DND-41 (cell line): ENCODE measurements around the gene MEG3.

Experiments used
- ATAC-seq: fragments of 200-7000 bp; cut with Tn5 transposase; 3 replicates; pipeline ENCODE4 v1.9.1; 2021; ENCODE audit warnings: low read depth; ENCODE audit not compliant: insufficient read depth
- DNase-seq: peaks from one replicate; pipeline ENCODE4 v3.0.0-alpha.2; 2020
- H2AFZ ChIP-seq: 2 replicates; pipeline ENCODE4 v1.6.0; 2012; ENCODE audit warnings: low read depth, low read length
- H3K27ac ChIP-seq: 2 replicates; pipeline ENCODE4 v1.5.1; 2012; ENCODE audit warnings: low read length, inconsistent platforms
- H3K27me3 ChIP-seq: fragments of 200-600 bp; sonication (generic); 2 replicates; pipeline ENCODE4 v1.6.0; 2012; ENCODE audit warnings: low read length, mild to moderate bottlenecking, inconsistent platforms; ENCODE audit not compliant: insufficient read depth, poor library complexity
- H3K36me3 ChIP-seq: 2 replicates; pipeline ENCODE4 v1.5.1; 2012; ENCODE audit warnings: low read length, inconsistent platforms; ENCODE audit not compliant: insufficient read depth
- H3K4me1 ChIP-seq: 2 replicates; pipeline ENCODE4 v1.5.1; 2012; ENCODE audit warnings: mild to moderate bottlenecking, low read length; ENCODE audit not compliant: insufficient read depth
- H3K4me2 ChIP-seq: 2 replicates; pipeline ENCODE4 v1.6.0; 2012; ENCODE audit warnings: mild to moderate bottlenecking, moderate library complexity, low read length, inconsistent platforms; ENCODE audit not compliant: insufficient read depth
- H3K4me3 ChIP-seq, 2 experiments: fragments of 200-600 bp in 1 of 2; shearing (Covaris generic) in 1 of 2; 2 replicates each; pipeline ENCODE4 v1.5.1; 2012 to 2016; ENCODE audit warnings: inconsistent platforms in 2 of 2, low read length in 2 of 2, mild to moderate bottlenecking in 2 of 2, low read depth in 1 of 2, moderate library complexity in 1 of 2
- H3K79me2 ChIP-seq: 2 replicates; pipeline ENCODE4 v1.6.0; 2012; ENCODE audit warnings: low read length, inconsistent platforms; ENCODE audit not compliant: insufficient read depth
- H3K9ac ChIP-seq: 2 replicates; pipeline ENCODE4 v1.6.0; 2012; ENCODE audit warnings: low read depth, mild to moderate bottlenecking, inconsistent platforms, low read length, moderate library complexity
- H3K9me3 ChIP-seq: 2 replicates; pipeline ENCODE4 v1.5.1; 2012; ENCODE audit warnings: low read length, moderate library complexity, mild to moderate bottlenecking, inconsistent platforms; ENCODE audit not compliant: insufficient read depth, severe bottlenecking
- H4K20me1 ChIP-seq: 2 replicates; pipeline ENCODE4 v1.6.0; 2012; ENCODE audit warnings: low read length; ENCODE audit not compliant: insufficient read depth
- EZH2 ChIP-seq: IDR thresholded peaks from 3 replicates; pipeline ENCODE4 v1.6.1; 2012; ENCODE audit warnings: borderline replicate concordance, low read depth, mild to moderate bottlenecking, moderate library complexity, low read length, inconsistent platforms; ENCODE audit not compliant: severe bottlenecking
- TF ChIP-seq, protein P1 (sequence below): IDR thresholded peaks from 2 replicates; pipeline ENCODE4 v1.5.1; 2012; ENCODE audit warnings: borderline replicate concordance, low read length, moderate library complexity, mild to moderate bottlenecking; ENCODE audit not compliant: poor library complexity, severe bottlenecking; ENCODE audit errors: extremely low read depth

The MEG3 gene

DNA sequence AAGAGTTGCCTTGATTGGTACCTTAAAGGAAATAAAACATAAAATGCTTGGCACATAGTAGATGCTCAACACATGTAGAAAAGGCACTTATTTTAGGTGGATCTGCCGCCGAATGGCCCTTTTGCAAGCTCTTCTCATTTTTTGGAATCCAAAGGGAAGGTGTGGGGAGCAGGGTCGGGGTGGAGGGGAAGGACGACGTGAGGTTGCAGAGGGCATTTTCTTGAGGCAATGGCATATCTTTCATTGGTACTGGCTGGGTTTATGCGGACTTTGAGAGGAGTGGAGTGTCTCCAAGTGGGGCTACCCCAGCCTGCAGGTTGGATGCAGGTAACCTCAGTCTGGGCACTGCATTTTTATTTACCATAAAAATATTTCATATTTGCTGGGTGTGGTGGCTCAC lies 69.5 kb downstream of the MEG3 start:
- TF ChIP-seq EZH2, result no peak
- TF ChIP-seq, protein P1, sequence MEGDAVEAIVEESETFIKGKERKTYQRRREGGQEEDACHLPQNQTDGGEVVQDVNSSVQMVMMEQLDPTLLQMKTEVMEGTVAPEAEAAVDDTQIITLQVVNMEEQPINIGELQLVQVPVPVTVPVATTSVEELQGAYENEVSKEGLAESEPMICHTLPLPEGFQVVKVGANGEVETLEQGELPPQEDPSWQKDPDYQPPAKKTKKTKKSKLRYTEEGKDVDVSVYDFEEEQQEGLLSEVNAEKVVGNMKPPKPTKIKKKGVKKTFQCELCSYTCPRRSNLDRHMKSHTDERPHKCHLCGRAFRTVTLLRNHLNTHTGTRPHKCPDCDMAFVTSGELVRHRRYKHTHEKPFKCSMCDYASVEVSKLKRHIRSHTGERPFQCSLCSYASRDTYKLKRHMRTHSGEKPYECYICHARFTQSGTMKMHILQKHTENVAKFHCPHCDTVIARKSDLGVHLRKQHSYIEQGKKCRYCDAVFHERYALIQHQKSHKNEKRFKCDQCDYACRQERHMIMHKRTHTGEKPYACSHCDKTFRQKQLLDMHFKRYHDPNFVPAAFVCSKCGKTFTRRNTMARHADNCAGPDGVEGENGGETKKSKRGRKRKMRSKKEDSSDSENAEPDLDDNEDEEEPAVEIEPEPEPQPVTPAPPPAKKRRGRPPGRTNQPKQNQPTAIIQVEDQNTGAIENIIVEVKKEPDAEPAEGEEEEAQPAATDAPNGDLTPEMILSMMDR, result no peak
- Histone ChIP-seq H3K79me2 (no peaks in the 10 kb centered on the region), H3K27me3 (peaks cover 31% of the 10 kb centered on the region), H2AFZ (no peak overlapping the region), H3K4me1 (no peaks in the 10 kb centered on the region), H3K36me3 (no peaks in the 10 kb centered on the region), H3K9me3 (no peaks in the 10 kb centered on the region), H4K20me1 (no peaks in the 10 kb centered on the region), H3K27ac (no peak overlapping the region), H3K9ac (no peak overlapping the region), H3K4me3 (no peak overlapping the region), H3K4me2 (no peak overlapping the region)
- ATAC-seq (no peak), DNase-seq (peak; percentile 1)

DNA sequence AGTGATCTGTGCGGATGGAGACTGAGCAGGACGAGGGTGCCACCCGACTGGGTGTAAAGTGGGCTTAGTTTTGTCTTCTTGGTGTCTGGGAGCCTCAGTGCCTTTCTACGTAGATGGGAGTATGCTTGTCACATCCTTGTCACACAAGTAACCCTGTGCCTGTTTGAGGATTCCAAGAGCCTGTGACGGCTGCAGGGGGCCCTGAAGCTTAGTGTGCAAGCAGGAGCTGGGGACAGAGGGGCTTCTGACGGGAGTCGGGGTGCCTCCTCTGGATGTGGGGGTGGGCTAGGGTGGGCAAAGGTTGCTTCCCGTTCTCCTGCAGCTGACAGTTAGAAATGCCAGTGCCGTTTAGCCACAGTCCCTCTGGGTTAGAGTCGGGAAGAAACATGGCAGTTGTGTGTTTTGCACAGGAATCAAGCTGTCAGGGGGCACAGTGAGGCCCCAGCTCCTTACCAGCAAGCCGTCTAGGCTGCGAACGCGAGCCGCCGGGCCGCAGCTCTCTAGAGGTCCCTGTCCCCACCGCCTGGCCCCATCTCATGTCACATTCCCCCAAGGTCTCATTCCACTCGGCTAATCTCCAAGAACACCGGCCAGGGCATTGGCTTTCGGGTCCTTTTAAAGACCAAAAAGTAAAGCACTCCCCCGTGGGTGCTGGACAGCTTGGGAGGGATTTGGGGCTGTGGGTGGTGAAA lies 70.6 kb downstream of the MEG3 start:
- no peak overlapping the region for H3K4me2 ChIP-seq
- no peaks in the 10 kb centered on the region for H3K9me3 ChIP-seq
- H3K36me3 ChIP-seq, result no peaks in the 10 kb centered on the region

DNA sequence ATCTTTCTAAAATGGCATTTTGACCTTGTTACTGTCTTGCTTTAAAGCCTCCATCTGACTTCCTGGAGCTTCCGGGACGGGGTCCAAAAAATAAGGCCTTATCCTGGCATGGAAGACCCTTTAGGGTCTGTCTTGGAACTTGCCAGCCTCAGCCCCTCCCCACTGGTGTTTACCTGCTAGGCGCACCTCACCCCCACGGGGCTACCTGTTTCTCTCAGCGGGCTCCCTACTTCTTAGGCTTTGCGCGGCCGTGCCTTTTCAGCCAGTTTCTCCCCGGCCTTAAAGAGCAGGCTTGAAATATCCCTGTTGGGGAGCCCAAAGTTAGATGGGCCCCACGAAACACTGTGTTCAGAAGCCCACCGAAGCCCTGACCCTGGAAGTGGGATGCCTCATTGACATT lies 72.5 kb downstream of the MEG3 start:
- Histone ChIP-seq H3K27me3 (peaks cover 37% of the 10 kb centered on the region), H2AFZ (no peak overlapping the region), H3K27ac (no peak overlapping the region), H3K9me3 (no peaks in the 10 kb centered on the region), H3K79me2 (no peaks in the 10 kb centered on the region), H3K4me1 (no peaks in the 10 kb centered on the region), H3K4me3 (no peak overlapping the region), H3K4me2 (no peak overlapping the region), H4K20me1 (no peaks in the 10 kb centered on the region), H3K9ac (no peak overlapping the region), H3K36me3 (no peaks in the 10 kb centered on the region)
- ATAC-seq (no peak), DNase-seq (no peak)
- TF ChIP-seq EZH2, result no peak

More for the DNA sequence above, 70.6 kb downstream of the MEG3 start:
- H3K27ac ChIP-seq, result no peak overlapping the region
- no peaks in the 10 kb centered on the region for H3K79me2 ChIP-seq
- TF ChIP-seq, protein P1, result no peak
- TF ChIP-seq EZH2, result no peak
- peaks cover 35% of the 10 kb centered on the region for H3K27me3 ChIP-seq
- ATAC-seq, result no peak
- no peak for DNase-seq
- no peak overlapping the region for H3K9ac ChIP-seq
- no peaks in the 10 kb centered on the region for H4K20me1 ChIP-seq
- no peak overlapping the region for H3K4me3 ChIP-seq
- no peaks in the 10 kb centered on the region for H3K4me1 ChIP-seq
- H2AFZ ChIP-seq, result no peak overlapping the region

DNA sequence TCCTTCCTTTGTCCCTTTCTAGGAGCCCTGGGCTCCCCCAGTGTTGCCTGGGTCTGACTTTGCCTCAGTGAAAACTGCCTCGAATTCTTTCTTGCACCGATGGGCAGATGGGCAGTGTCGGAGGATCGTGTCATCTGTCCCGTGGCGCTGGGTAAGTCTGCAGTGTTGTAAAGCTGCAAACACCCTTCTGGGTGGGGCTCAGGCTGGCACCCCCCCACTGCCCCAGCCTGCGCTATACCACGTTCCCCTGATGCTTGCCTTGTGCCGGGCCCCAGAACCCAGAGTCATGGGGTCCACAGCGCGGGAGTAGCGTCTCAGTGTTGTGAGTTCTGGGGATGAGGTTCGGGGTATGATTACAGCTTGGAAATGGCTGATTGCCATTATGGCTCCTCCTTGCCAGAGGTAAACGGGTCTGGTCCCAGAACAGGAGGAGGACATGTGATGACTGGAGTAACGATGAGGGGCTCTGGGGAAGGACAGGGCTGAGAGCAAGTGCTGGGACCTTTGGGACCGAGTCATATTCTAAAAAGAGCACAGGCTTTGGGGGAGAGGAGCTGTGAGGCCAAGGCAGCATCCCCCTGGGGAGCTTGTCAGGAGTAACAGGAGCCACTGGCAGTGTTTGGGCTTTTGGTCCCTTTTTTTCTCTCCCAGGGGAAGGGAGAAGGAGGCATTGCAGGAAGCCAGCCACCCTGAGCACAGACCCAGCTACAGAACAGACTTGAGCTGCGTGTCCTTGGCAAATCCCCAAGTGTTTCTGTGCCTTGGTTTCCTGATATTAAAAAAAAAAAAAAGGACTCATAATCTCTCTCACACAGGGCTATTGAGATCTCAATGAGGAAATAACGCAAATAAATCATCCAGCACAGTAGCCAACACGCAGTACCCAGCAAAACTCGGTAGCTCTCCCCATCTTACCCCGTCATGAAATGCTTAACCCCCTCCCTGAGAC lies 73.3 kb downstream of the MEG3 start:
- ATAC-seq (no peak), DNase-seq (no peak)
- Histone ChIP-seq H3K27ac (no peak overlapping the region), H3K9ac (no peak overlapping the region), H4K20me1 (no peaks in the 10 kb centered on the region), H3K9me3 (no peaks in the 10 kb centered on the region), H3K27me3 (peaks cover 37% of the 10 kb centered on the region), H3K4me3 (no peak overlapping the region), H3K36me3 (no peaks in the 10 kb centered on the region), H3K79me2 (no peaks in the 10 kb centered on the region), H3K4me1 (no peaks in the 10 kb centered on the region), H3K4me2 (no peak overlapping the region), H2AFZ (no peak overlapping the region)
- TF ChIP-seq, protein P1, result no peak
- TF ChIP-seq EZH2, result no peak
